H9 (cell line): Measurements from ENCODE around the gene TUG1. TPM values are rescaled to one million over a fixed set of nuclear protein-coding genes. Genes with fewer than 3 reads are reported as not detected.
A peak's percentile ranks its signal among the peaks of the same experiment; 100 is the strongest.

ENCODE experiments used
- DNase-seq: peaks from one replicate; pipeline ENCODE4 v3.0.0-alpha.2; 2017
- H2AFZ ChIP-seq: one replicate; pipeline ENCODE4 v1.6.1; 2013; ENCODE audit warnings: mild to moderate bottlenecking, low read length, control low read depth, moderate library complexity
- H2AK5ac ChIP-seq: 2 replicates; pipeline ENCODE4 v1.6.1; 2013; ENCODE audit warnings: low read length, control low read depth, mixed read lengths; ENCODE audit not compliant: insufficient read length
- H2BK120ac ChIP-seq: one replicate; pipeline ENCODE4 v1.6.1; 2013; ENCODE audit warnings: low read depth, mild to moderate bottlenecking, low read length, control low read depth, inconsistent platforms; ENCODE audit not compliant: poor library complexity, severe bottlenecking
- H2BK12ac ChIP-seq: 2 replicates; pipeline ENCODE4 v1.6.1; 2013; ENCODE audit warnings: low read length, control low read depth, mixed read lengths, low read depth; ENCODE audit not compliant: insufficient read length
- H2BK15ac ChIP-seq: 2 replicates; pipeline ENCODE4 v1.6.1; 2013; ENCODE audit warnings: low read depth, low read length, control low read depth
- H2BK20ac ChIP-seq: one replicate; pipeline ENCODE4 v1.6.1; 2013; ENCODE audit warnings: low read depth, mild to moderate bottlenecking, low read length, control low read depth, inconsistent platforms; ENCODE audit not compliant: poor library complexity, severe bottlenecking
- H2BK5ac ChIP-seq: 2 replicates; pipeline ENCODE4 v1.6.1; 2013; ENCODE audit warnings: low read length, control low read depth, mixed read lengths; ENCODE audit not compliant: insufficient read length
- H3K14ac ChIP-seq: 2 replicates; pipeline ENCODE4 v1.6.1; 2013; ENCODE audit warnings: low read length, control low read depth; ENCODE audit not compliant: insufficient read depth
- H3K18ac ChIP-seq: 2 replicates; pipeline ENCODE4 v1.6.1; 2013; ENCODE audit warnings: low read depth, mild to moderate bottlenecking, mixed read lengths, low read length, control low read depth; ENCODE audit not compliant: insufficient read length
- H3K23ac ChIP-seq: 2 replicates; pipeline ENCODE4 v1.6.1; 2013; ENCODE audit warnings: low read length, control low read depth, mixed read lengths, low read depth; ENCODE audit not compliant: insufficient read length
- H3K23me2 ChIP-seq: 2 replicates; pipeline ENCODE4 v1.6.1; 2013; ENCODE audit warnings: low read depth, mild to moderate bottlenecking, mixed read lengths, low read length, control low read depth; ENCODE audit not compliant: insufficient read length, poor library complexity, severe bottlenecking
- H3K27ac ChIP-seq: 2 replicates; pipeline ENCODE4 v1.5.1; 2013; ENCODE audit warnings: low read length, control low read depth, mixed read lengths, low read depth; ENCODE audit not compliant: insufficient read length
- H3K27me3 ChIP-seq: 2 replicates; pipeline ENCODE4 v1.6.1; 2013; ENCODE audit warnings: low read length, control low read depth, inconsistent platforms; ENCODE audit not compliant: insufficient read depth
- H3K4ac ChIP-seq: 2 replicates; pipeline ENCODE4 v1.6.1; 2013; ENCODE audit warnings: low read depth, mild to moderate bottlenecking, control low read depth, inconsistent platforms, low read length, moderate library complexity
- H3K4me1 ChIP-seq: 2 replicates; pipeline ENCODE4 v1.6.1; 2013; ENCODE audit warnings: low read length, control low read depth, inconsistent platforms; ENCODE audit not compliant: insufficient read depth
- H3K4me2 ChIP-seq: 2 replicates; pipeline ENCODE4 v1.6.1; 2013; ENCODE audit warnings: low read length, control low read depth, mixed read lengths; ENCODE audit not compliant: insufficient read length, insufficient read depth
- H3K56ac ChIP-seq: 2 replicates; pipeline ENCODE4 v1.6.1; 2013; ENCODE audit warnings: low read depth, mild to moderate bottlenecking, mixed read lengths, low read length, control low read depth; ENCODE audit not compliant: insufficient read length
- H3K79me1 ChIP-seq: 2 replicates; pipeline ENCODE4 v1.6.1; 2013; ENCODE audit warnings: low read depth, mild to moderate bottlenecking, moderate library complexity, low read length, control low read depth, inconsistent platforms; ENCODE audit not compliant: insufficient read depth, poor library complexity, severe bottlenecking
- H3K79me2 ChIP-seq: 2 replicates; pipeline ENCODE4 v1.6.1; 2013; ENCODE audit warnings: low read length, control low read depth, inconsistent platforms; ENCODE audit not compliant: insufficient read depth
- H3K9ac ChIP-seq: 2 replicates; pipeline ENCODE4 v1.6.1; 2013; ENCODE audit warnings: low read length, control low read depth, mixed read lengths; ENCODE audit not compliant: insufficient read length; ENCODE audit errors: extremely low read depth
- H3K9me3 ChIP-seq: one replicate; pipeline ENCODE4 v1.6.1; 2013; ENCODE audit warnings: low read depth, low read length, inconsistent platforms; ENCODE audit not compliant: control insufficient read depth
- H3T11ph ChIP-seq: one replicate; pipeline ENCODE4 v1.6.1; 2013; ENCODE audit warnings: mild to moderate bottlenecking, low read length, control low read depth, inconsistent platforms
- H4K20me1 ChIP-seq: one replicate; pipeline ENCODE4 v1.6.1; 2013; ENCODE audit not compliant: control insufficient read depth, insufficient read length, insufficient read depth
- H4K5ac ChIP-seq: 2 replicates; pipeline ENCODE4 v1.6.1; 2013; ENCODE audit warnings: low read depth, mild to moderate bottlenecking, mixed read lengths, low read length, control low read depth; ENCODE audit not compliant: insufficient read length
- H4K8ac ChIP-seq: replicated peaks from 2 replicates; pipeline ENCODE4 v1.6.1; 2013; ENCODE audit warnings: low read length, control low read depth, mixed read lengths, low read depth; ENCODE audit not compliant: insufficient read length
- H4K91ac ChIP-seq: 2 replicates; pipeline ENCODE4 v1.6.1; 2013; ENCODE audit warnings: low read depth, mild to moderate bottlenecking, moderate library complexity, mixed read lengths, low read length, control low read depth; ENCODE audit not compliant: insufficient read length
- H3K27ac Mint-ChIP-seq, 3 experiments: 2 replicates in 2 of 3; 3 replicates in 1 of 3; pipeline ENCODE4 v1.8.0; 2020 to 2021; ENCODE audit warnings: mixed read lengths in 3 of 3, mild to moderate bottlenecking in 1 of 3, moderate library complexity in 1 of 3
- H3K27me3 Mint-ChIP-seq: 2 replicates; pipeline ENCODE4 v1.8.0; 2021; ENCODE audit warnings: low read depth, mild to moderate bottlenecking, moderate library complexity, mixed read lengths
- H3K36me3 Mint-ChIP-seq, 3 experiments: 2 replicates in 2 of 3; 3 replicates in 1 of 3; pipeline ENCODE4 v1.8.0; 2020 to 2021; ENCODE audit warnings: low read depth in 3 of 3, mixed read lengths in 3 of 3; ENCODE audit not compliant: insufficient read depth in 1 of 3
- H3K4me1 Mint-ChIP-seq, 2 experiments: 2 replicates each; pipeline ENCODE4 v1.8.0; 2020; ENCODE audit warnings: mixed read lengths in 2 of 2
- H3K4me3 Mint-ChIP-seq, 2 experiments: 2 replicates in 1 of 2; 3 replicates in 1 of 2; pipeline ENCODE4 v1.8.0; 2020 to 2021; ENCODE audit warnings: mild to moderate bottlenecking in 2 of 2, mixed read lengths in 2 of 2, moderate library complexity in 1 of 2
- H3K9me3 Mint-ChIP-seq, 2 experiments: 2 replicates in 1 of 2; 3 replicates in 1 of 2; pipeline ENCODE4 v1.8.0; 2020; ENCODE audit warnings: mild to moderate bottlenecking in 2 of 2, mixed read lengths in 2 of 2, moderate library complexity in 1 of 2
- CTCF ChIP-seq: fragments of 200-600 bp; sonication (generic); conservative IDR thresholded peaks from 3 replicates; pipeline ENCODE4 v1.8.0; 2021; ENCODE audit warnings: antibody characterized with exemption, mild to moderate bottlenecking
- WGBS: extraction: QIAGEN DNeasy Blood & Tissue Kit; methylation state at CpG from one replicate; pipeline ENCODE4 v1.1.7; 2013; ENCODE audit warnings: missing lambda C conversion rate, low lambda C conversion rate, mixed read lengths; ENCODE audit not compliant: insufficient read length; ENCODE audit errors: extremely low coverage; 5-methylcytosine and 5-hydroxymethylcytosine counted together
- total RNA-seq: library from RNA; stranded (reverse); gene quantifications from 2 replicates; pipeline ENCODE4 v1.2.1, GENCODE V29; 2021

The TUG1 gene
- total RNA-seq, 1 experiment from 2014 or later = 99.6 TPM

GRCh38 chr22:30969532-30970355, 679 bp downstream of the TUG1 start:
- H2BK12ac ChIP-seq = no peak overlapping the region
- peak overlapping the region; percentile 70 to 86 (median 85); a peak in 6 of 7 replicates for H3K27ac Mint-ChIP-seq
- no peak overlapping the region for H2BK5ac ChIP-seq
- H3K27ac ChIP-seq = no peak overlapping the region
- no peak for TF ChIP-seq CTCF
- no peak overlapping the region for H3K4ac ChIP-seq
- peak; percentile 32 for DNase-seq
- H4K5ac ChIP-seq = no peak overlapping the region
- H4K8ac ChIP-seq = no peak overlapping the region
- WGBS = no CpG with 5 or more reads among the region's 49 CpGs
- peaks cover 8% of the 10 kb centered on the region for H3K27me3 Mint-ChIP-seq
- H3K4me3 Mint-ChIP-seq = peak overlapping the region; percentile 87 to 92
- no peak overlapping the region for H3K56ac ChIP-seq
- H3T11ph ChIP-seq = no peak overlapping the region
- no peak overlapping the region for H2BK15ac ChIP-seq
- H3K4me1 Mint-ChIP-seq = peaks cover 28 to 48% of the 10 kb centered on the region in 2 experiments
- H3K9me3 ChIP-seq = no peaks in the 10 kb centered on the region
- H3K9me3 Mint-ChIP-seq = peaks cover 42 to 54% of the 10 kb centered on the region in 2 experiments
- no peak overlapping the region for H2BK20ac ChIP-seq
- peaks cover 4% of the 10 kb centered on the region for H3K23me2 ChIP-seq
- peak overlapping the region; percentile 92 for H3K9ac ChIP-seq
- H3K4me1 ChIP-seq = no peaks in the 10 kb centered on the region
- H3K79me1 ChIP-seq = no peaks in the 10 kb centered on the region
- H3K18ac ChIP-seq = peak overlapping the region; percentile 40
- no peaks in the 10 kb centered on the region for H4K20me1 ChIP-seq
- peak overlapping the region; percentile 99 for H3K14ac ChIP-seq
- no peak overlapping the region for H4K91ac ChIP-seq
- H2BK120ac ChIP-seq = no peak overlapping the region
- H3K4me2 ChIP-seq = peak overlapping the region; percentile 81
- H2AFZ ChIP-seq = no peak overlapping the region
- H3K27me3 ChIP-seq = no peaks in the 10 kb centered on the region
- H3K36me3 Mint-ChIP-seq = peaks cover 66 to 74% (median 72%) of the 10 kb centered on the region in 3 experiments
- H3K23ac ChIP-seq = no peak overlapping the region
- peaks cover 39% of the 10 kb centered on the region for H3K79me2 ChIP-seq
- H2AK5ac ChIP-seq = no peak overlapping the region
